Measurements from ENCODE around the gene MAOA. TPM values are rescaled to one million over a fixed set of nuclear protein-coding genes. Genes with fewer than 3 reads are reported as not detected.

The MAOA gene
- total RNA-seq, 2 donors from 2014 or later = 111 to 174 TPM

GRCh38 chrX:43707812-43708548 is 51.9 kb downstream of the MAOA start:
- DNase-seq (ENCODE audit: low spot score) = peak; percentile 73
- TF ChIP-seq CTCF (IDR thresholded peaks at IDR 0.05) = no peak
- H3K4me3 ChIP-seq = no peak overlapping the region
- H3K27me3 ChIP-seq = no peaks in the 10 kb centered on the region
- no peaks in the 10 kb centered on the region for H3K9me3 ChIP-seq
- H3K27ac ChIP-seq = peak overlapping the region; percentile 63 to 84
- peaks cover 0 to 27% of the 10 kb centered on the region in 2 donors for H3K4me1 ChIP-seq
- peaks cover 11% of the 10 kb centered on the region for H3K36me3 ChIP-seq

DNA sequence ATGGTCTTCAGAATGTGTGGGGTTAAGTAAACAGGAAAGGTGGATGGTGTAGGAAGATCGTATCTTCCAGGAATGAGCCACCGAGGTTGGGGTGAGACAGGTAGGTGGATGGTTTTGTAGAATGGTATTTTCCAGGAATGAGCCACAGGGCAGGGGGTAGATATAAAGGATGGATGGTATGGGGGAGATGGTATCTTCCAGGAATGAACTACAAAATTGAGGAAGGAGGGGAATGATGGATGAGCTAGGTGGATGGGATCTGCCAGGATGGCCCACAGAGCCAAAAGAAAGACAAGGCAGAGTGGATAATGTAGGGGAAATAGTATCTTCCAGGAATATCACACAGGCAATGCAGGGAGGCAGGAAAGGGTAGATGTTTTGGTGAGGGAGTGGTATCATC is 60.0 kb downstream of the MAOA start:
- Histone ChIP-seq H3K36me3 (peaks cover 14% of the 10 kb centered on the region), H3K27me3 (no peaks in the 10 kb centered on the region), H3K4me1 (no peaks in the 10 kb centered on the region), H3K9me3 (peaks cover 0 to 5% of the 10 kb centered on the region in 2 donors), H3K27ac (no peak overlapping the region), H3K4me3 (no peak overlapping the region)
- DNase-seq (ENCODE audit: low spot score) = no peak
- no peak for TF ChIP-seq CTCF (IDR thresholded peaks at IDR 0.05)

GRCh38 chrX:43716696-43717095 is 60.6 kb downstream of the MAOA start:
- no peak for DNase-seq (ENCODE audit: low spot score)
- peaks cover 14% of the 10 kb centered on the region for H3K36me3 ChIP-seq
- no peak overlapping the region for H3K27ac ChIP-seq
- H3K4me3 ChIP-seq = no peak overlapping the region
- H3K4me1 ChIP-seq = no peaks in the 10 kb centered on the region
- peaks cover 0 to 9% of the 10 kb centered on the region in 2 donors for H3K9me3 ChIP-seq
- TF ChIP-seq CTCF (IDR thresholded peaks at IDR 0.05) = no peak
- H3K27me3 ChIP-seq = no peaks in the 10 kb centered on the region

DNA sequence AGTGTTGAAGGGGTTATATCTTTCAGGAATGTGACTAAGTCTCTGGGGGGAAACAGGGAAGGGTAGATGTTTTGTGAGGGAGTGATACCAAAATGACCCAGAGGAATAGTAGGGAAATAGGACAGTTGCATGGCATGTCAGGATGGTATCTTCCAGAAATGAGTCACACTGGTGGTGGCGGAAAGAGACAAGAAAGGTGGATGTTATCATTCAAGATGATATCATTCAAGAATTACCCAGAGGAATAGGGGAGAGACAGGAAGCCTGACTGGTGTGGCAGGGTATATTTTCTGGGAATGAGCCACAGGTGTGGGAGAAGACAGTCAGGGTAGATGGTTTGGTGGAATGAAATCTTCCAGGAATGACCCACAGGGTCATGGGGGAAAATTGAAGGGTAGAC is 61.1 kb downstream of the MAOA start:
- no peak for TF ChIP-seq CTCF (IDR thresholded peaks at IDR 0.05)
- Histone ChIP-seq H3K27ac (no peak overlapping the region), H3K27me3 (no peaks in the 10 kb centered on the region), H3K4me3 (no peak overlapping the region), H3K4me1 (no peaks in the 10 kb centered on the region), H3K9me3 (peaks cover 0 to 14% of the 10 kb centered on the region in 2 donors), H3K36me3 (peaks cover 11% of the 10 kb centered on the region)
- no peak for DNase-seq (ENCODE audit: low spot score)

- no peak overlapping the region for H3K27ac ChIP-seq
- DNase-seq (ENCODE audit: low spot score) = no peak
- H3K9me3 ChIP-seq = peaks cover 0 to 23% of the 10 kb centered on the region in 2 donors
- no peaks in the 10 kb centered on the region for H3K27me3 ChIP-seq
- no peaks in the 10 kb centered on the region for H3K4me1 ChIP-seq
- no peak for TF ChIP-seq CTCF (IDR thresholded peaks at IDR 0.05)
- no peak overlapping the region for H3K4me3 ChIP-seq
- H3K36me3 ChIP-seq = peaks cover 2% of the 10 kb centered on the region
These were observed 62.0 kb downstream of the MAOA start for GRCh38 chrX:43718081-43718480.

GRCh38 chrX:43718546-43718945 is 62.4 kb downstream of the MAOA start:
- H3K36me3 ChIP-seq = no peaks in the 10 kb centered on the region
- H3K9me3 ChIP-seq = peaks cover 0 to 24% of the 10 kb centered on the region in 2 donors
- no peaks in the 10 kb centered on the region for H3K27me3 ChIP-seq
- no peak overlapping the region for H3K4me3 ChIP-seq
- H3K4me1 ChIP-seq = no peaks in the 10 kb centered on the region
- H3K27ac ChIP-seq = no peak overlapping the region
- TF ChIP-seq CTCF (IDR thresholded peaks at IDR 0.05) = no peak
- no peak for DNase-seq (ENCODE audit: low spot score)

All from right atrium auricular region (tissue), 2 donors.